Cardiac fibroblast (primary cell): ENCODE results near the gene EPHA8.

ENCODE experiments used
- DNase-seq, 2 donors: peaks; one replicate each; pipeline versions ENCODE4 v3.0.0 to v3.0.0-alpha.2; 2010; ENCODE audit warnings: low read depth in 2 of 2
- H3K4me3 ChIP-seq, 2 donors: replicated peaks in 1 of 2; 1 replicate in 1 of 2; 2 replicates in 1 of 2; pipeline ENCODE4 v1.5.1; 2011; ENCODE audit warnings: low read depth in 2 of 2, low read length in 2 of 2, mild to moderate bottlenecking in 2 of 2, moderate library complexity in 1 of 2
- CTCF ChIP-seq: IDR thresholded peaks from one replicate; pipeline ENCODE4 v1.5.1; 2011; ENCODE audit warnings: low read depth, mild to moderate bottlenecking, low read length, inconsistent platforms

Gene EPHA8

GRCh38 chr1:22527555-22528296 lies 35.6 kb upstream of the EPHA8 start:
- DNase-seq: peak; percentile 6 to 18
- no peak for TF ChIP-seq CTCF
- no peak overlapping the region for H3K4me3 ChIP-seq

- TF ChIP-seq CTCF: no peak
- no peak overlapping the region for H3K4me3 ChIP-seq
- DNase-seq: no peak
These were observed 34.8 kb upstream of the EPHA8 start for GRCh38 chr1:22528451-22528850.

GRCh38 chr1:22529901-22530621 lies 33.2 kb upstream of the EPHA8 start:
- TF ChIP-seq CTCF: no peak
- DNase-seq: peak; percentile 53 to 80
- H3K4me3 ChIP-seq: no peak overlapping the region

- TF ChIP-seq CTCF: no peak
- no peak for DNase-seq
- H3K4me3 ChIP-seq: no peak overlapping the region
These were observed 32.6 kb upstream of the EPHA8 start for GRCh38 chr1:22530715-22531114.

- no peak for DNase-seq
- no peak for TF ChIP-seq CTCF
These were observed 32.0 kb upstream of the EPHA8 start for GRCh38 chr1:22531251-22531650.

GRCh38 chr1:22533244-22533895 lies 29.9 kb upstream of the EPHA8 start:
- no peak overlapping the region for H3K4me3 ChIP-seq
- DNase-seq: no peak
- no peak for TF ChIP-seq CTCF

More at GRCh38 chr1:22531251-22531650, 32.0 kb upstream of the EPHA8 start:
- no peak overlapping the region for H3K4me3 ChIP-seq
